ENCODE data around the gene MOCS1.
"Not testable (repeated sequence)": the region's sequence is repeated elsewhere in the genome, so short reads cannot be mapped to it uniquely, and the experiment has no call there.

Gene MOCS1

DNA sequence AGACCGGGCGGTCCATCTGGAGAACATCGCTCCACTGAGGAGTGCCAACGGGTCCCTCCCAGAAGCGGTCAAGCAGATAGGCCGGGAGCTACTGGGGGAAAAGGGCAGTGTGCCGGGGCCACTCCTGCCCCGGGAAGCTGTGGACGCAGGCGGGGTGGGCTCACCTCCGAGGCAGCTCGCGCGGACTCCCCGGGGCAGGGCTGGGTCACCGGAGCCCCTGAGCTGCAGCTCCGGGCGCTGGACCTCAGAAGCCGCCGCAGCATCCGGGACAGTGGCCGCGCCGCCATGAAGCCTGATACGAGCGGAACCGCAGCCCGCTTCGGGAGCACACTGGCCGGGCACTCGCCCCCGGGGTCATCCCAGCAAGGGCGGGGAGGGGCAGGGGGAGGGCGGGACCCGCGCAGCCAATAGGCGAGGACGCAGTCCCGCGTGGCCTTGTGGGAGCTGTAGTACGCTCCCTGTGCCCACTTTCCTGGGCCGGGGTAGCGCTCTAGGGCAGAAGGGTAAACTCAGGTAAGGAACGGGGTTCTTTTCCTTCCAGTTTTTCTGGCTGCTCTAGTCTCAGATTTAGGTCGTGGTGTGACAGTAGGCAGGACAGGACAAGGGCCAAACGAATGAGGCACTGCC is at the start of gene MOCS1:
Gene MOCS1, minus strand, starts transcription at position 332 of the 627 bp plus-strand sequence. Its CDS starts 45 bp downstream, at position 287.
- peak within 1 kb of the TSS; percentile 56 for H3K9ac ChIP-seq (ENCODE audit: low read depth, low read length)
- peaks cover 3% of the 10 kb centered on the region for H3K36me3 ChIP-seq (ENCODE audit: control insufficient read depth, insufficient read depth, low read length)
- H3K27me3 ChIP-seq (ENCODE audit: control insufficient read depth, insufficient read depth, low read length): peaks cover 13% of the 10 kb centered on the region
- H3K4me3 ChIP-seq (ENCODE audit: low read depth, low read length): peak within 1 kb of the TSS; percentile 73
- no peaks in the 10 kb centered on the region for H3K9me3 ChIP-seq (ENCODE audit: control insufficient read depth, insufficient read depth, low read length)
- H3K4me1 ChIP-seq (ENCODE audit: control insufficient read depth, insufficient read depth, low read length): peaks cover 12% of the 10 kb centered on the region

GRCh38 chr6:39984051-39984450 is 49.8 kb upstream of the MOCS1 start:
- Histone ChIP-seq H3K4me3 (ENCODE audit: low read depth, low read length) (no peak overlapping the region), H3K27me3 (ENCODE audit: control insufficient read depth, insufficient read depth, low read length) (no peaks in the 10 kb centered on the region), H3K36me3 (ENCODE audit: control insufficient read depth, insufficient read depth, low read length) (no peaks in the 10 kb centered on the region), H3K9me3 (ENCODE audit: control insufficient read depth, insufficient read depth, low read length) (no peaks in the 10 kb centered on the region), H3K4me1 (ENCODE audit: control insufficient read depth, insufficient read depth, low read length) (no peaks in the 10 kb centered on the region), H3K9ac (ENCODE audit: low read depth, low read length) (no peak overlapping the region)

DNA sequence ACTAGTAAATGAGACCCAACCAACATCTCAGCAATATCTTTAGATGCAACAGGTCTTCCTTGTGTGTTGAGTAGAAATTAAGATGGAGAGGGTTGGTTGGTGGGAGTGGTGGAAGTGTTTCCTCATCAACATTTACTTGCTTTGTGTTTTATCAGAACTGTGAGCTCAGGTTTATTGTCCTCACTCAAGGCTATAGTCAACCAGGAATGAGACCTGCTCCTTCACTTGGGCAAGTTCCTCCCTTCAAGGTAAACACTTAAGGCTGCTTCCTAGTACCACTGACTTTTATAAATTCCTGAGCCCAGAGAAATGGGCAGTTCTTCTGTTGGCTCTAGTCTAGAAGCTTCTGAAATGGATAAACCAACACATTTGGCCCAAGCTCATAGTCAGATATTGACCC is 48.9 kb upstream of the MOCS1 start:
- H3K9me3 ChIP-seq (ENCODE audit: control insufficient read depth, insufficient read depth, low read length): no peaks in the 10 kb centered on the region
- no peaks in the 10 kb centered on the region for H3K27me3 ChIP-seq (ENCODE audit: control insufficient read depth, insufficient read depth, low read length)

DNA sequence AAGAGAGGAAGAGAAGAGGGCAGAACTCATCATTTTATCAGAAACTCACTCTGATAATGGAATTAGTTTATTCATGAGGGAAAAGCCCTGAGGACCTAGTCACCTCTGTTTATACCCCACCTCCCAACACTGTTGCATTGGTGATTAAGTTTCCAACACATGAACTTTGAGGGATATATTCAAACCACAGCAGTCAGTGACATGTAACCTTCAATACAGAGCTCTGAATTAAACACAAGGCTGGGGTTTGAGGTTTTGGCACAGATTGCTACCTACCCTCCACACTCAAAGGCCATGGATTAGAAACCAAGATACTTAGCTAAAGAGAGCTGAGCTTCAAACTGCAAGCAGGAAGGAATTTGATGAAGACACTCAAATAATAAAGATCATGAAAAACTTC is 48.5 kb upstream of the MOCS1 start:
- H3K4me3 ChIP-seq (ENCODE audit: low read depth, low read length): no peak overlapping the region

More for the DNA sequence above, 48.9 kb upstream of the MOCS1 start:
- Histone ChIP-seq H3K9ac (ENCODE audit: low read depth, low read length) (no peak overlapping the region), H3K4me1 (ENCODE audit: control insufficient read depth, insufficient read depth, low read length) (no peaks in the 10 kb centered on the region), H3K4me3 (ENCODE audit: low read depth, low read length) (no peak overlapping the region), H3K36me3 (ENCODE audit: control insufficient read depth, insufficient read depth, low read length) (no peaks in the 10 kb centered on the region)

GRCh38 chr6:39980839-39981580 is 46.7 kb upstream of the MOCS1 start:
- Histone ChIP-seq H3K36me3 (ENCODE audit: control insufficient read depth, insufficient read depth, low read length) (no peaks in the 10 kb centered on the region), H3K9me3 (ENCODE audit: control insufficient read depth, insufficient read depth, low read length) (no peaks in the 10 kb centered on the region), H3K27me3 (ENCODE audit: control insufficient read depth, insufficient read depth, low read length) (no peaks in the 10 kb centered on the region), H3K4me3 (ENCODE audit: low read depth, low read length) (no peak overlapping the region), H3K4me1 (ENCODE audit: control insufficient read depth, insufficient read depth, low read length) (no peaks in the 10 kb centered on the region), H3K9ac (ENCODE audit: low read depth, low read length) (no peak overlapping the region)

More for the DNA sequence above, 48.5 kb upstream of the MOCS1 start:
- Histone ChIP-seq H3K27me3 (ENCODE audit: control insufficient read depth, insufficient read depth, low read length) (no peaks in the 10 kb centered on the region), H3K36me3 (ENCODE audit: control insufficient read depth, insufficient read depth, low read length) (no peaks in the 10 kb centered on the region), H3K9me3 (ENCODE audit: control insufficient read depth, insufficient read depth, low read length) (no peaks in the 10 kb centered on the region), H3K4me1 (ENCODE audit: control insufficient read depth, insufficient read depth, low read length) (no peaks in the 10 kb centered on the region), H3K9ac (ENCODE audit: low read depth, low read length) (no peak overlapping the region)

DNA sequence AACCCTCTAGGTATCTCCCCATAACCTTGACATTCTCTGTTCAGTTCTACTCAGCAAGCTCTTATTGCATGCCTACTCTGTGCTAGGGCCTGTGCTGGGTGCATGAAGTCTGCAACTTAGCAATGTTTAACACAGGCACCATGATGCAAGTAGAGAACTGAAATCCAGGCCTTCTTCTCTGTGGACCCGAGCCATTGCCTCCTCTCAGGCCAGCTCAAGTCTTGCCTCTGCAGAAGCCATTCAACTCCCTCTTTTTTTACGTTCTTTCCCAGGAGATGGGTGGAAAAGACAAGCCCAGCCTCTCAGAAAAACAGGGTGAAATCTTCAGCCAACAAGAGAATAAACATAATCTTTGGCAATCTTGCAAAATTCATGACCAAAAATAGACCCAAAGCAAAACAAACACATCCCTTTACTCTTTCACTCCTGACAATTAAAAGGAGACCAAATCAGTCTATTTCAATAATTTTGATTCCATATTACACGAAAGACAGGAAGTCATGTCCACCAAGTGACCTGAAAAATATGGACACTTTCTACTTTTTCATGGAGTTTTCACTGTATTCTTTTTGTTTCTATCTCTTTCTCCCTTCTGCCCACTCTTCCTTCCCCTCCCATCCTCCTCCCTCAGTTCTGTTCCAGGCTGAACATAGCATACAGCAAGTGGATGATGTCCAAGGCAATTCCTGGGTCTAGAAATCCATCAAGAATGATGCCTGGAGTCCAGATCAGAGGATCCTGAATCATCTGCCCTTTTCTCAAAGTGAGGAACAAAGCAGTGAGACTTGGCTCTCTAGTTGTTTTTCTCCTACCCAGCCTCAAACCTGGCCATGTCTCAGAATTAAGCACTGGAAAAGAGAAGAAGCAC is 45.4 kb upstream of the MOCS1 start:
- H3K27me3 ChIP-seq (ENCODE audit: control insufficient read depth, insufficient read depth, low read length): no peaks in the 10 kb centered on the region
- no peaks in the 10 kb centered on the region for H3K4me1 ChIP-seq (ENCODE audit: control insufficient read depth, insufficient read depth, low read length)
- no peak overlapping the region for H3K4me3 ChIP-seq (ENCODE audit: low read depth, low read length)
- no peak overlapping the region for H3K9ac ChIP-seq (ENCODE audit: low read depth, low read length)
- no peaks in the 10 kb centered on the region for H3K36me3 ChIP-seq (ENCODE audit: control insufficient read depth, insufficient read depth, low read length)
- H3K9me3 ChIP-seq (ENCODE audit: control insufficient read depth, insufficient read depth, low read length): no peaks in the 10 kb centered on the region

- Histone ChIP-seq H3K9me3 (ENCODE audit: control insufficient read depth, insufficient read depth, low read length) (no peaks in the 10 kb centered on the region), H3K9ac (ENCODE audit: low read depth, low read length) (no peak overlapping the region), H3K4me1 (ENCODE audit: control insufficient read depth, insufficient read depth, low read length) (no peaks in the 10 kb centered on the region), H3K27me3 (ENCODE audit: control insufficient read depth, insufficient read depth, low read length) (no peaks in the 10 kb centered on the region), H3K36me3 (ENCODE audit: control insufficient read depth, insufficient read depth, low read length) (no peaks in the 10 kb centered on the region), H3K4me3 (ENCODE audit: low read depth, low read length) (no peak overlapping the region)
Observed at GRCh38 chr6:39978240-39978639, 44.0 kb upstream of the MOCS1 start.

- Histone ChIP-seq H3K27me3 (ENCODE audit: control insufficient read depth, insufficient read depth, low read length) (no peaks in the 10 kb centered on the region), H3K9ac (ENCODE audit: low read depth, low read length) (no peak overlapping the region)
Observed at GRCh38 chr6:39973661-39974060, 39.4 kb upstream of the MOCS1 start.

DNA sequence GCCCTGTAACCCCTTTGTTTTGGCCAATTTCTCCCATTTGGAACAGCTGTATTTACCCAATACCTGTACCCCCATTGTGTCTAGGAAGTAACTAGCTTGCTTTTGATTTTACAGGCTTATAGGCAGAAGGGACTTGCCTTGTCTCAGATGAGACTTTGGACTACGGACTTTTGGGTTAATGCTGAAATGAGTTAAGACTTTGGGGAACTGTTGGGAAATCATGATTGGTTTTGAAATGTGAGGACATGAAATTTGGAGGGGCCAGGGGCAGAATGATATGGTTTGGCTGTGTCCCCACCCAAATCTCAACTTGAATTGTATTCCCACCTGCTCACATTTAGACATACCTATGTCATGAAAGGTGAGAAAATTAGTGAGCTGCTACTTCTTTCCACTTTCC is 38.5 kb upstream of the MOCS1 start:
- not testable (repeated sequence) for H3K9ac ChIP-seq (ENCODE audit: low read depth, low read length); H3K4me3 ChIP-seq (ENCODE audit: low read depth, low read length); H3K4me1 ChIP-seq (ENCODE audit: control insufficient read depth, insufficient read depth, low read length); H3K36me3 ChIP-seq (ENCODE audit: control insufficient read depth, insufficient read depth, low read length); H3K27me3 ChIP-seq (ENCODE audit: control insufficient read depth, insufficient read depth, low read length); H3K9me3 ChIP-seq (ENCODE audit: control insufficient read depth, insufficient read depth, low read length)

More at GRCh38 chr6:39973661-39974060, 39.4 kb upstream of the MOCS1 start:
- no peaks in the 10 kb centered on the region for H3K9me3 ChIP-seq (ENCODE audit: control insufficient read depth, insufficient read depth, low read length)
- H3K36me3 ChIP-seq (ENCODE audit: control insufficient read depth, insufficient read depth, low read length): no peaks in the 10 kb centered on the region
- no peak overlapping the region for H3K4me3 ChIP-seq (ENCODE audit: low read depth, low read length)
- no peaks in the 10 kb centered on the region for H3K4me1 ChIP-seq (ENCODE audit: control insufficient read depth, insufficient read depth, low read length)

GRCh38 chr6:39971131-39971530 is 36.9 kb upstream of the MOCS1 start:
- H3K9ac ChIP-seq (ENCODE audit: low read depth, low read length); H3K4me3 ChIP-seq (ENCODE audit: low read depth, low read length); H3K27me3 ChIP-seq (ENCODE audit: control insufficient read depth, insufficient read depth, low read length); H3K4me1 ChIP-seq (ENCODE audit: control insufficient read depth, insufficient read depth, low read length); H3K36me3 ChIP-seq (ENCODE audit: control insufficient read depth, insufficient read depth, low read length); H3K9me3 ChIP-seq (ENCODE audit: control insufficient read depth, insufficient read depth, low read length): not testable (repeated sequence)

GRCh38 chr6:39965751-39966150 is 31.5 kb upstream of the MOCS1 start:
- no peak overlapping the region for H3K4me3 ChIP-seq (ENCODE audit: low read depth, low read length)
- H3K4me1 ChIP-seq (ENCODE audit: control insufficient read depth, insufficient read depth, low read length): no peaks in the 10 kb centered on the region
- no peaks in the 10 kb centered on the region for H3K9me3 ChIP-seq (ENCODE audit: control insufficient read depth, insufficient read depth, low read length)
- H3K36me3 ChIP-seq (ENCODE audit: control insufficient read depth, insufficient read depth, low read length): no peaks in the 10 kb centered on the region
- no peak overlapping the region for H3K9ac ChIP-seq (ENCODE audit: low read depth, low read length)
- H3K27me3 ChIP-seq (ENCODE audit: control insufficient read depth, insufficient read depth, low read length): no peaks in the 10 kb centered on the region

Measured in iPS-15b (cell line).